Ovary (tissue), 9 donors: ENCODE measurements around the gene KCNMB2. TPM values are rescaled to one million over a fixed set of nuclear protein-coding genes. Genes with fewer than 3 reads are reported as not detected.

Experiments used
- DNase-seq, 5 donors: peaks; one replicate each; pipeline ENCODE4 v3.0.0-alpha.2; 2019 to 2020
- H3K27ac ChIP-seq, 2 donors: fragments of 200-600 bp; one replicate each; pipeline versions ENCODE4 v1.5.1 to v1.8.0; 2019 to 2022
- H3K27me3 ChIP-seq: fragments of 200-600 bp; one replicate; pipeline ENCODE4 v1.8.0; 2022
- H3K36me3 ChIP-seq: fragments of 200-600 bp; sonication (generic); one replicate; pipeline ENCODE4 v1.5.1; 2019
- H3K4me1 ChIP-seq: one replicate; pipeline ENCODE4 v1.8.1; 2013; ENCODE audit warnings: mild to moderate bottlenecking, moderate library complexity; ENCODE audit not compliant: insufficient read depth
- H3K4me3 ChIP-seq: fragments of 200-600 bp; sonication (generic); one replicate; pipeline ENCODE4 v1.5.1; 2017
- H3K9me3 ChIP-seq, 2 donors: fragments of 200-600 bp in 1 of 2; sonication (generic) in 1 of 2; one replicate each; pipeline versions ENCODE4 v1.5.1 to v1.8.1; 2013 to 2019; ENCODE audit warnings: mild to moderate bottlenecking in 1 of 2, moderate library complexity in 1 of 2
- CTCF ChIP-seq, 3 donors: fragments of 450-650 bp in 2 of 3; fragments of 200-600 bp in 1 of 3; IDR thresholded peaks; one replicate each; pipeline versions ENCODE4 v1.5.1 to v1.8.0; 2016 to 2022; ENCODE audit warnings: antibody characterized with exemption in 3 of 3, mild to moderate bottlenecking in 1 of 3
- EP300 ChIP-seq: sonication (generic); formaldehyde crosslinking; IDR thresholded peaks from one replicate; pipeline ENCODE4 v1.6.1; 2017; ENCODE audit warnings: antibody characterized with exemption
- POLR2A ChIP-seq: fragments of 450-650 bp; IDR thresholded peaks from one replicate; pipeline ENCODE4 v1.6.1; 2017; ENCODE audit warnings: antibody characterized with exemption, mild to moderate bottlenecking, moderate library complexity
- WGBS, 3 donors: extraction: QIAGEN DNeasy Blood & Tissue Kit in 1 of 3; methylation state at CpG; one replicate each; pipeline versions ENCODE4 v1.1.5 to v1.1.7; 2013 to 2017; 5-methylcytosine and 5-hydroxymethylcytosine counted together
- intact Hi-C, 4 donors: fragments of 100-400 bp; cut with DNase I; formaldehyde crosslinking; loops; one replicate each; pipeline versions ENCODE4 v1.11.0 to v1.15.1; 2022 to 2023
- polyA plus RNA-seq, 2 donors: library from polyadenylated mRNA; stranded (reverse); fragments of 200-250 nt in 1 of 2; fragments of 350-450 nt in 1 of 2; fragmentation: Illumina TruSeq in 1 of 2; extraction: RNeasy Lipid Tissue Mini Kit (QIAGEN cat#74804) in 1 of 2; gene quantifications; one replicate each; pipeline ENCODE4 v1.2.3, GENCODE V29; 2013 to 2014
- total RNA-seq, 7 donors: library from RNA; depleted of rRNA in 2 of 7; stranded (reverse); fragments of >200 nt in 2 of 7; fragmentation: NEBNext Ultra II Directional in 3 of 7; extraction: Animal tissue kit (Norgen Biotek cat#: 25700) in 3 of 7; gene quantifications; one replicate each; pipeline versions ENCODE4 v1.1.0 to v1.2.4, GENCODE V29; 2016 to 2023
- donor health status: DM: no; HTN: no; CAD: no; lungs with moderate emphysema.
- donor health status: DM: no; HTN: no; CAD: no.
- donor health status: Bipolar disorder and iron deficiency.
- donor health status: DM: yes; HTN: yes; CAD: no.
- donor health status: DM: no; HTN: no; CAD: no.
- donor health status: DM: yes; HTN: yes; CAD: no.

KCNMB2 gene
- total and polyA plus RNA-seq, 9 donors: 5.7 to 11.6 (median 7.5) TPM

- Histone ChIP-seq H3K4me3 (no peak overlapping the region), H3K4me1 (no peaks in the 10 kb centered on the region), H3K36me3 (no peaks in the 10 kb centered on the region), H3K27ac (no peak overlapping the region), H3K9me3 (no peaks in the 10 kb centered on the region), H3K27me3 (no peaks in the 10 kb centered on the region)
- no peak for TF ChIP-seq EP300
- no peak for TF ChIP-seq POLR2A
- no peak for TF ChIP-seq CTCF (IDR thresholded peaks at IDR 0.05)
- intact Hi-C loops: no loop called here
- 46 to 49% (median 48%) methylated on average over 2 of the region's 2 CpGs for WGBS, 3 donors
- DNase-seq: no peak
Measured at GRCh38 chr3:178602856-178603255, 66.6 kb downstream of the KCNMB2 start.

GRCh38 chr3:178603735-178604134 lies 67.5 kb downstream of the KCNMB2 start:
- no peak overlapping the region for H3K27ac ChIP-seq
- no peaks in the 10 kb centered on the region for H3K4me1 ChIP-seq
- DNase-seq: no peak
- no peaks in the 10 kb centered on the region for H3K36me3 ChIP-seq
- intact Hi-C loops: no loop called here
- H3K9me3 ChIP-seq: no peaks in the 10 kb centered on the region
- no peak overlapping the region for H3K4me3 ChIP-seq
- TF ChIP-seq EP300 (no peak), POLR2A (no peak), CTCF (IDR thresholded peaks at IDR 0.05) (no peak)
- H3K27me3 ChIP-seq: no peaks in the 10 kb centered on the region
- 79 to 88% (median 85%) methylated on average over 1 of the region's 1 CpG for WGBS, 3 donors

- 30 to 46% (median 43%) methylated on average over 3 of the region's 3 CpGs for WGBS, 3 donors
- H3K4me3 ChIP-seq: peak overlapping the region; percentile 15
- H3K9me3 ChIP-seq: no peaks in the 10 kb centered on the region
- H3K4me1 ChIP-seq: peaks cover 1% of the 10 kb centered on the region
- intact Hi-C loops: no loop called here
- H3K27ac ChIP-seq: peak overlapping the region in 1 of 2 donors; percentile 1
- TF ChIP-seq CTCF (IDR thresholded peaks at IDR 0.05): no peak
- TF ChIP-seq POLR2A: no peak
- no peak for TF ChIP-seq EP300
- H3K36me3 ChIP-seq: no peaks in the 10 kb centered on the region
- DNase-seq: no peak
- H3K27me3 ChIP-seq: no peaks in the 10 kb centered on the region
Measured at GRCh38 chr3:178618197-178618596, 82.0 kb downstream of the KCNMB2 start.

- WGBS, 3 donors: 43 to 63% (median 49%) methylated on average over 2 of the region's 2 CpGs
- DNase-seq: no peak
- H3K27ac ChIP-seq: peak overlapping the region in 1 of 2 donors; percentile 1
- H3K4me3 ChIP-seq: no peak overlapping the region
- no peaks in the 10 kb centered on the region for H3K9me3 ChIP-seq
- intact Hi-C loops: no loop called here
- H3K4me1 ChIP-seq: peaks cover 3% of the 10 kb centered on the region
- H3K27me3 ChIP-seq: no peaks in the 10 kb centered on the region
- TF ChIP-seq POLR2A: no peak
- TF ChIP-seq CTCF (IDR thresholded peaks at IDR 0.05): no peak
- no peak for TF ChIP-seq EP300
- no peaks in the 10 kb centered on the region for H3K36me3 ChIP-seq
Measured at GRCh38 chr3:178618896-178619295, 82.7 kb downstream of the KCNMB2 start.
